ENCODE data around the gene CUBN. TPM values are rescaled to one million over a fixed set of nuclear protein-coding genes. Genes with fewer than 3 reads are reported as not detected.

CUBN gene
- total RNA-seq, 1 experiment from 2014 or later: 0.07 TPM

- intact Hi-C loops (cut with micrococcal nuclease; ENCODE audit: unreplicated experiment): no loop called here
- BruUV-seq (replicated peaks): no TSS peak
- TF ChIP-seq CTCF (conservative IDR thresholded peaks at IDR 0.05): no peak
- TF ChIP-seq EZH2 (IDR thresholded peaks at IDR 0.05; ENCODE audit: low read depth): no peak
- H3K9me2 ChIP-seq (ENCODE audit: insufficient read depth): no peaks in the 10 kb centered on the region
- no peaks in the 10 kb centered on the region for H3K9me3 ChIP-seq (ENCODE audit: insufficient read depth, low read depth)
- H3K4me3 ChIP-seq: no peak overlapping the region
- H3K27ac ChIP-seq: no peak overlapping the region
- no peak for DNase-seq
- ChIA-PET POLR2A (ENCODE audit: unreplicated experiment) (no interaction called here), CTCF (no interaction called here)
- no peaks in the 10 kb centered on the region for H4K20me1 ChIP-seq (ENCODE audit: insufficient read depth)
- H3K4me1 ChIP-seq (replicated peaks; ENCODE audit: insufficient read depth): no peaks in the 10 kb centered on the region
- H3K27me3 ChIP-seq (ENCODE audit: insufficient read depth, low read depth): no peaks in the 10 kb centered on the region
- H2AFZ ChIP-seq: no peak overlapping the region
- H3K79me2 ChIP-seq (ENCODE audit: low read depth): no peaks in the 10 kb centered on the region
- no peak overlapping the region for H3K4me2 ChIP-seq
- H3F3A ChIP-seq (ENCODE audit: insufficient read depth, low read depth): no peaks in the 10 kb centered on the region
- H3K36me3 ChIP-seq (ENCODE audit: low read depth): no peaks in the 10 kb centered on the region
These were observed 218.8 kb downstream of the CUBN start for GRCh38 chr10:16910793-16911164.

- no peaks in the 10 kb centered on the region for H3K79me2 ChIP-seq (ENCODE audit: low read depth)
- no peak overlapping the region for H2AFZ ChIP-seq
- intact Hi-C loops (cut with micrococcal nuclease; ENCODE audit: unreplicated experiment): no loop called here
- no peaks in the 10 kb centered on the region for H3F3A ChIP-seq (ENCODE audit: insufficient read depth, low read depth)
- ChIA-PET CTCF (no interaction called here), POLR2A (ENCODE audit: unreplicated experiment) (no interaction called here)
- no peaks in the 10 kb centered on the region for H3K9me2 ChIP-seq (ENCODE audit: insufficient read depth)
- BruUV-seq (replicated peaks): no TSS peak
- H3K9me3 ChIP-seq (ENCODE audit: insufficient read depth, low read depth): no peaks in the 10 kb centered on the region
- no peak overlapping the region for H3K27ac ChIP-seq
- no peaks in the 10 kb centered on the region for H3K27me3 ChIP-seq (ENCODE audit: insufficient read depth, low read depth)
- no peaks in the 10 kb centered on the region for H3K4me1 ChIP-seq (replicated peaks; ENCODE audit: insufficient read depth)
- no peak overlapping the region for H3K4me2 ChIP-seq
- no peaks in the 10 kb centered on the region for H4K20me1 ChIP-seq (ENCODE audit: insufficient read depth)
- no peak for DNase-seq
- no peak overlapping the region for H3K4me3 ChIP-seq
- TF ChIP-seq EZH2 (IDR thresholded peaks at IDR 0.05; ENCODE audit: low read depth) (no peak), CTCF (conservative IDR thresholded peaks at IDR 0.05) (no peak)
- no peaks in the 10 kb centered on the region for H3K36me3 ChIP-seq (ENCODE audit: low read depth)
These were observed 219.4 kb downstream of the CUBN start for GRCh38 chr10:16909961-16910792.

- H3K36me3 ChIP-seq (ENCODE audit: low read depth): no peaks in the 10 kb centered on the region
- no peaks in the 10 kb centered on the region for H3K27me3 ChIP-seq (ENCODE audit: insufficient read depth, low read depth)
- no peaks in the 10 kb centered on the region for H3K4me1 ChIP-seq (replicated peaks; ENCODE audit: insufficient read depth)
- H3K9me3 ChIP-seq (ENCODE audit: insufficient read depth, low read depth): no peaks in the 10 kb centered on the region
- H3F3A ChIP-seq (ENCODE audit: insufficient read depth, low read depth): no peaks in the 10 kb centered on the region
- ChIA-PET CTCF (no interaction called here), POLR2A (ENCODE audit: unreplicated experiment) (no interaction called here)
- H3K79me2 ChIP-seq (ENCODE audit: low read depth): no peaks in the 10 kb centered on the region
- H3K9me2 ChIP-seq (ENCODE audit: insufficient read depth): no peaks in the 10 kb centered on the region
- H2AFZ ChIP-seq: no peak overlapping the region
- no peak for TF ChIP-seq EZH2 (IDR thresholded peaks at IDR 0.05; ENCODE audit: low read depth)
- no peak for TF ChIP-seq CTCF (conservative IDR thresholded peaks at IDR 0.05)
- BruUV-seq (replicated peaks): no TSS peak
- no peak overlapping the region for H3K4me2 ChIP-seq
- no peak overlapping the region for H3K27ac ChIP-seq
- intact Hi-C loops (cut with micrococcal nuclease; ENCODE audit: unreplicated experiment): no loop called here
- DNase-seq: no peak
- no peak overlapping the region for H3K4me3 ChIP-seq
- H4K20me1 ChIP-seq (ENCODE audit: insufficient read depth): no peaks in the 10 kb centered on the region
These were observed 220.3 kb downstream of the CUBN start for GRCh38 chr10:16909271-16909767.
